ENCODE results near the gene FZD1.

FZD1 gene

GRCh38 chr7:91293136-91293535 is 28.9 kb downstream of the FZD1 start:
- DNase-seq (ENCODE audit: low spot score) = no peak
- ChIA-PET CTCF (no interaction called here), POLR2A (ENCODE audit: low non-redundant PET) (no interaction called here)
- TF ChIP-seq CTCF (conservative IDR thresholded peaks at IDR 0.05; ENCODE audit: low read depth) = no peak
- H3K27ac ChIP-seq = no peak overlapping the region

GRCh38 chr7:91293840-91294239 is 29.6 kb downstream of the FZD1 start:
- ChIA-PET CTCF (interaction anchor here (0.5 kb wide), 2 partner anchors 15 to 1502 kb away, joined by 3 read pairs; no protein-coding TSS in a partner anchor), POLR2A (ENCODE audit: low non-redundant PET) (no interaction called here)
- H3K27ac ChIP-seq = no peak overlapping the region
- no peak for TF ChIP-seq CTCF (conservative IDR thresholded peaks at IDR 0.05; ENCODE audit: low read depth)
- peak; percentile 8 for DNase-seq (ENCODE audit: low spot score)

GRCh38 chr7:91294639-91295220 is 30.5 kb downstream of the FZD1 start:
- POLR2A ChIA-PET (ENCODE audit: low non-redundant PET) = no interaction called here
- no peak for TF ChIP-seq CTCF (conservative IDR thresholded peaks at IDR 0.05; ENCODE audit: low read depth)
- H3K27ac ChIP-seq = no peak overlapping the region
- CTCF ChIA-PET = no interaction called here
- DNase-seq (ENCODE audit: low spot score) = no peak

GRCh38 chr7:91295576-91295975 is 31.3 kb downstream of the FZD1 start:
- no peak overlapping the region for H3K27ac ChIP-seq
- no peak for TF ChIP-seq CTCF (conservative IDR thresholded peaks at IDR 0.05; ENCODE audit: low read depth)
- DNase-seq (ENCODE audit: low spot score) = no peak
- POLR2A ChIA-PET (ENCODE audit: low non-redundant PET) = no interaction called here
- CTCF ChIA-PET = no interaction called here

GRCh38 chr7:91297939-91298338 is 33.7 kb downstream of the FZD1 start:
- H3K27ac ChIP-seq = no peak overlapping the region
- CTCF ChIA-PET = interaction anchor here (0.6 to 1.2 kb wide), 2 partner anchors 10 to 320 kb away, joined by 3 read pairs; no protein-coding TSS in a partner anchor
- POLR2A ChIA-PET (ENCODE audit: low non-redundant PET) = no interaction called here
- DNase-seq (ENCODE audit: low spot score) = no peak
- TF ChIP-seq CTCF (conservative IDR thresholded peaks at IDR 0.05; ENCODE audit: low read depth) = no peak

- POLR2A ChIA-PET (ENCODE audit: low non-redundant PET) = no interaction called here
These were observed 35.9 kb downstream of the FZD1 start for GRCh38 chr7:91299952-91300775.

More at GRCh38 chr7:91299952-91300775, 35.9 kb downstream of the FZD1 start:
- no peak for TF ChIP-seq CTCF (conservative IDR thresholded peaks at IDR 0.05; ENCODE audit: low read depth)
- H3K27ac ChIP-seq = no peak overlapping the region
- DNase-seq (ENCODE audit: low spot score) = no peak
- CTCF ChIA-PET = no interaction called here
